Measurements from ENCODE around the gene TSC2. TPM values are rescaled to one million over a fixed set of nuclear protein-coding genes. Genes with fewer than 3 reads are reported as not detected.
A peak's percentile ranks its signal among the peaks of the same experiment; 100 is the strongest.
"Not testable (repeated sequence)": the region's sequence is repeated elsewhere in the genome, so short reads cannot be mapped to it uniquely, and the experiment has no call there.

TSC2 gene
- total RNA-seq, 1 donor from 2014 or later: 29.0 TPM

DNA sequence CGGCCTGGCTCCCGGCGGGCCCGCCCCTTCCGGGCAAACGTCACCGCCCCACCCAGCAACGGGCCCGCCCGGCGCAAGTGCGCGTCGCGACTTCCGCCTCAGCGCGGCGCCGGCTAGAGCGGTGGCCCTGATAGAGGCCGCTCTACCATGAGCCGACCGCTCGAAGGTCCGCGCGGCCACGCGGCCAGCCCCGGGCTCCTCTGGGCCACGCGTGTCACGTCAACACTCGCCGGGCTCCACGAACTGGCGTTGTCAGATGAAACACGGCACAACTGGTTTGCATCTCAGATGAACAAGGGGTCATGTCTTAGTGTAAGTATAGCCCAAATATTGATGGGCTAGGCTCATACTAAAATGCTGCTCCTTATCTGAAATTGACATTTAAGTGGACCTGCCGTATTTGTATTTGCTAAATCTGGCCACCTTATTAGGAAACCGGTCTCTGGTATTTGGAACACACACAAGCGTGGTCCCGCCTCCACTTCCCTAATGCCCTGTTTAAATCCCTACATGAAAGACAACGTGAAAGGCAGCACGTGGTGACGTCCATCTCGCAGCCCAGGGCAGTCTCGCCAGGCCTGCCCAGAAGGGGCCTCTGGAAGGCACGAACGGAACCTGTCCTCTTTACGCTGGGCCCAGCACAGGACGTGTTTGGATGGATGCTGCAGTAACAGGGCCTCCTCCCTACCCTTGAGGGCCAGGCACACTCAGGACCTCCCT is 37.8 kb upstream of the TSC2 start, which contains the start of gene ZNF598:
Gene ZNF598, minus strand, starts transcription at position 31 of the 720 bp plus-strand sequence.
- DNase-seq (ENCODE audit: low read depth in 2 of 2): peak; percentile 90 to 93

- not testable (repeated sequence) for DNase-seq (ENCODE audit: low read depth in 2 of 2)
Measured at GRCh38 chr16:2011726-2012125, 36.1 kb upstream of the TSC2 start.

DNA sequence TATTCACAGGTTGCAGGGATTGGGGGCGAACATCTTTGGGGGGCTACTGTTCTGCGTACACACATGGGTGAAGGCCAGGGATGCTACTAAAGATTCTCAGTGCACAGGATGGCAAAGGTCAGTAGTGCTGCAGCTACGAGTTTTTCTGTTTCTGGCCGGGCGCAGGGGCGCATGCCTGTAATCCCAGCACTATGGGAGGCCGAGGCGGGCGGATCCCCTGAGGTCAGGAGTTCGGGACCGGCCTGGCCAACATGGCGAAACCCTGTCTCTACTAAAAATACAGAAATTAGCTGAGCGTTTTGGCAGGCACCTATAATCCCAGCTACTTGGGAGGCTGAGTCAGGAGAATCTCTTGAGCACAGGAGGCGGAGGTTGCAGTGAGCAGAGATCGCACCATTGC is 34.3 kb upstream of the TSC2 start:
- no peak for DNase-seq (ENCODE audit: low read depth in 2 of 2)

DNA sequence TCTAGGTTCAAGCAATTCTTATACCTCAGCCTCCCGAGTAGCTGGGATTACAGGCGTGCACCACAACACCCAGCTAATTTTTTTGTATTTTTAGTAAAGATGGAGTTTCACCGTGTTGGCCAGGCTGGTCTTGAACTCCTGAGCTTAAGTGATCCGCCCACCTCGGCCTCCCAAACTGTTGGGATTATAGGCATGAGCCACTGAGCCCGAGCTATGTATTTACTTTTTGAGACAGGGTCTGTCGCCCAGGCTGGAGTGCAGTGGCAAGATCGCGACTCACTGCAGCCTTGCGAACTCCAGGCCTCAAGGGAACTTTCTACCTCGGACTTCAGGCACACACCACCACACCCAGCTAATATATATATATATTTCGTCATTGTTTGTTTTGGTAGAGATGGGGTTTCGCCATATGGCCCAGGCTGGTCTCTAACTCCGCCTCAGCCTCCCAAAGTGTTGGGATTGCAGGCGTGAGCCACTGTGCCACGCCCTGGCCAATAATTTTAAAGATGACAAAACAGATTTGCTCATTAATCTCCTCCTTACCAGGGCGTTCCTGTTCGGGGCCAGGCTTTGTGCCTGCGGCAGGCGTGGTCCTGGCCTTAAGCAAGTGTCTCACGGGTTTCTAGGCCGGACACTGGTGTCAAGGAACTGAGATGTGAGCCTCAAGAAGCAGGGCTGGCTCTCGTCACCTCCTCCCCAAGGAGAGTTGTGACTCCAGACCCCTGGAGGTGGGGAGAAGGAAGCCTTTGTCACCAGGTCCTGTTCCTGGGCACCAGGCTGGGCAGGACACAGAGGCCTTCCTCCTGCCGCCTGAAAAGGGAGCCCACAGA is 32.5 kb upstream of the TSC2 start:
- DNase-seq (ENCODE audit: low read depth in 2 of 2): no peak

GRCh38 chr16:2015947-2016208 is 31.9 kb upstream of the TSC2 start:
- DNase-seq (ENCODE audit: low read depth in 2 of 2): no peak

GRCh38 chr16:2016407-2016922 is 31.3 kb upstream of the TSC2 start:
- no peak for DNase-seq (ENCODE audit: low read depth in 2 of 2)

GRCh38 chr16:2019518-2019920 is 28.3 kb upstream of the TSC2 start, which contains the start of gene NPW:
Gene NPW (plus strand): TSS chr16:2019785.
- DNase-seq (ENCODE audit: low read depth in 2 of 2): no peak

- DNase-seq (ENCODE audit: low read depth in 2 of 2): no peak
Measured at GRCh38 chr16:2019921-2020831, 27.6 kb upstream of the TSC2 start.

DNA sequence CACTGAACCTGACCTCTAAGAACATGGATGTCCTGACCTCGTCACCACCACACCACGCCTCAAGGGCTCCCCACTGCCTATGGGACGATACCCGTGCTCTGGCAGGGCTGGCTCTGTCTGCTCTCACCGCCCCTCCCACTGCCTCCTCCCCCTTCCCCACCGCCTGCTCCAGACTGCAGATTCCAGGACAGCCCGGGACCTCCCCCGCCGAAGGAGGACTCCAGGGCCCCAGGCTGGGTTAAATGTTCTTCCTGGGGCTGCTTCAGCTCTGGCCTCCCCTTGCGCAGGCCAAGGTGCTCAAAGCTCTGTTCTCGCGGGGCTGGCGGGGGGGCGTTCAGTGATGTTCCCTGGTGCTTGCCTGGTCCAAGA is 25.1 kb upstream of the TSC2 start:
- DNase-seq (ENCODE audit: low read depth in 2 of 2): no peak

DNA sequence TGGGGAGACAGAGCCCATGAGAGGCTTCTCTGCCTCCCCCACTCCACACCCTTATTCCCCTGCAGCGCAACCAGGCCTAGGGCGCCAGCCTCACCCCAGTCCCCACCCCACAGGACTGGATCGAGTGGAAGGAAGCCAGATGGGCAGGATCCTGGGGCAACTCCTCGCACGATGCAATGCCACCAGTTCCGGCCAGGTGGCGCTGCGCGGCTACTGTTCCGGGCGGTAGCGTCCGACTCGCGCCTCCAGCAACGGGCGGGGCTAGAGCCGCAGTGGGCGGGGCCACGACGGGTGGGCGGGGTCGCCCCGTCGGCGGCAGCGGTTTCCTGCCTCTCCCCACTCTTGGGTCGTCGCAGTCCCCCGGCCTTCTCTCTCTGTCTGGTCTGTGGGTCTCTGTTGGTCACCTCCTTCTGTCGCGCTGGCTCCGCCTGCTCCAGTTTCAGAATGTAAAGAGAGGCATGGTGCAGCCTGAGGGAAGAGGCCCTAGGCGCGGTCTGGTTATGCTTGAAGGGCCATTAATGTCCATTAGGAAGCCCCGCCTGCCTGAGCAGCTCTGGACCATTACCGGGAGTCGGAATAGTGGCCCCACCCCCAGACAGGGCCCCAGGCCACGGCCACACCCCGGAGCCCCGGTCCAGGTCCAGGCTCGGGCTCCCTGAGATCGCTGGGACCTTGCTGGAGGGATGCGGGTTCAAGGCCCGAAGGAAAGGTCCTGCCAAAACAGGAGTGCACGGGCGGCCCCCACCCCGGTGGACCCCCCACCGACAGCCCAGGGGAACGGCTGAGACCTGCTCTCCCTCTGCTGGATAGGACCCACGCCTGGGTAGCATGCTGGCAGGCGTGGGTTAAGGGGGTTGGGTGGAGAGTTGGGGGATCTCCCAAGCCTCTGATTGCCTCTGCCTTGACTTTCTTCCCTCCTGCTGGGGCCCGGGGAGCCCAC is 24.4 kb upstream of the TSC2 start:
- DNase-seq (ENCODE audit: low read depth in 2 of 2): peak; percentile 86 to 94

DNA sequence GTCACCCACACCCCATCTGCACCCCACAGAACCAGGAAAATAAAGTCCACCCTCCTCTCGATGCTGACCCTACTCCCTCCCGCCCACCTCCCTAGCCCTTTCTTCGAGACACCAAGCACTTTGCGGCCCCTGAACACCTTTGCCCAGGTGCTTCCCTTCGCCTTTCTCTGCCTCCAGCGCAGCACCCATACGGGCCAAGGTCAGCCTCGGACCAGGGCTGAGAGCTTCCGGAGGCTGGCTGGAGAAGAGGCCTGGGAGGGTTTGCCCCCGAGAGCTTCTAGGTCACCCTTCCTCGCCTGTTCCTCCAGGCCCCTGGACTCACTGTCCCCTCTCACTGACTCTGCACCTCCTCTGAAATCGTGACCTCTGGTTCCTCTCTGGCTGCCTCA is 23.8 kb upstream of the TSC2 start:
- no peak for DNase-seq (ENCODE audit: low read depth in 2 of 2)

DNA sequence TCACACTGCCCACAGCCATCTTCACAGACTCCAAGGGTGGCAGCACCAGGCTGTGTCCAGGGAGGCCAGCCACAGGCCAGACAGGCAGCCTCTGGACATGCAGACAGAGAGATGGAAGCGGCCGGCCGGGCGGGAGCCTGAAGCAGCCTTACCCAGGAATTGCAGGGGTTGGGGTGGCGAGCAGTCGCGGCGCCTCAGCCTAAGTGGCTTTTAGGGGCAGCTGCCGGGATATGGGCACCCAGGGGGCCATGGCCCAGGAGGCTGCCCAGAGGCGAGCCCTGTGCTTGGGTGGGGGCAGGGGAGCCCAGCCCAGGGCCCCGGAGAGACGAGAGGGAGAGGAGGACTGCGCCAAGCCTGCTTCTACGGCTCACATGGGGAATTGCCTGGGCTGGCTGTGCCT is 22.5 kb upstream of the TSC2 start:
- DNase-seq (ENCODE audit: low read depth in 2 of 2): no peak

DNA sequence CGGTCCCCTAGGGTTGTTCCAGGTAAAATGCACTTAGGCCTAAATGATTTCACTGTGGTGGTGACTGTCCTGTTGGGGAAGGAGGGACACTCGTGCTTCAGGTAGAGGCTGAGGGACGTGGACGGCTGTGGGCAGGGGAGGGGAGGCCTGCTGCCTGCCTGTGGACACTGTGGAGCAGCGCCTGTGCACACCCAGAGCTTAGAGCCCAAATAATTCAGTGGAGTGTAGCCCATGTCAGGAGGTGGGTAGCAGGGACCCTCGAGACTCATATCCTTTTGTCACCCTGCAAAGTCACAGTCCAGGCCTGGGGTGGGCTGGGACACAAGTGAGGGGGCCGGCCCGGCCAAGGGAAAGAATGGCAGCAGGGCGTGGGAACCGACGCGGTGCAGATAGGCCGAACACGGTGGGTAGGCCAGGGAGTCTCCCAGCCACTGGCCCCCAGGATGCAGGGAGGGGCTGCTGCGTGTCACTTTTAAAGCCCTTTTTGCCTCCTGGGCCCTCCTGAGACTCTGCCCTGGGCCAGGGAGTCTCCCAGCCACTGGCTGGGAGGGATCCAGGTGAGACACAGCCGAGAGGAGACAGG is 21.8 kb upstream of the TSC2 start:
- DNase-seq (ENCODE audit: low read depth in 2 of 2): no peak

DNA sequence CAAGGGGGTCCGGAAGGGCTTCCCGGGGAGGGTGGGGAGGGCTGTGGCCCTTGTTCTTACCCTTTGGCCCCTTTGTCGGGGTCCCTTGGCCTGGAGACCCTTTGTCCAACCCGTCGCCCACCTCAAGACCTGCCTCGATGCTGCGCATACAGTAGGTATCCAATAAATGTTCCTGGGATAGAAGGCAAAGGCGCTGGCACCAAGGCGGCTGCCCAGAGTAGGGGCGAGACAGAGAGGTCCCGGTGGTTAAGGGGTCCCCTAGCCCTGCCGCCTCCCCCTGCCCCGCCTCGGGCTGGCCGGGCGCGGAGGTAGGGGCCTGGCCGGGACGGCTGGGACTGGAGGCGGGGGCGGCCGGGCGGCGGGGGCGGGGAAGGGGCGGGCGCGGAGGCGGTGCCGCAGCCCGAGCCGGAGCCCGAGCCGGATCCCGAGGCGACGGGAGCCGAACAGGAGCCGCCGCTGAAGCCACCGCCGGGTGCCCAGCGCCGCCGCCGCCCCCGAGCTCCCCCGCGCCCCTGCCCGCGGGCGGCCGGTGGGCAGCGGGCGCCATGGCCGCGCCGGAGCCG is 21.2 kb upstream of the TSC2 start, which contains the start of gene NHERF2:
Gene NHERF2, plus strand, starts transcription at position 442 of the 563 bp plus-strand sequence. Its CDS starts 104 bp downstream, at position 546.
- peak; percentile 41 to 62 for DNase-seq (ENCODE audit: low read depth in 2 of 2)

DNA sequence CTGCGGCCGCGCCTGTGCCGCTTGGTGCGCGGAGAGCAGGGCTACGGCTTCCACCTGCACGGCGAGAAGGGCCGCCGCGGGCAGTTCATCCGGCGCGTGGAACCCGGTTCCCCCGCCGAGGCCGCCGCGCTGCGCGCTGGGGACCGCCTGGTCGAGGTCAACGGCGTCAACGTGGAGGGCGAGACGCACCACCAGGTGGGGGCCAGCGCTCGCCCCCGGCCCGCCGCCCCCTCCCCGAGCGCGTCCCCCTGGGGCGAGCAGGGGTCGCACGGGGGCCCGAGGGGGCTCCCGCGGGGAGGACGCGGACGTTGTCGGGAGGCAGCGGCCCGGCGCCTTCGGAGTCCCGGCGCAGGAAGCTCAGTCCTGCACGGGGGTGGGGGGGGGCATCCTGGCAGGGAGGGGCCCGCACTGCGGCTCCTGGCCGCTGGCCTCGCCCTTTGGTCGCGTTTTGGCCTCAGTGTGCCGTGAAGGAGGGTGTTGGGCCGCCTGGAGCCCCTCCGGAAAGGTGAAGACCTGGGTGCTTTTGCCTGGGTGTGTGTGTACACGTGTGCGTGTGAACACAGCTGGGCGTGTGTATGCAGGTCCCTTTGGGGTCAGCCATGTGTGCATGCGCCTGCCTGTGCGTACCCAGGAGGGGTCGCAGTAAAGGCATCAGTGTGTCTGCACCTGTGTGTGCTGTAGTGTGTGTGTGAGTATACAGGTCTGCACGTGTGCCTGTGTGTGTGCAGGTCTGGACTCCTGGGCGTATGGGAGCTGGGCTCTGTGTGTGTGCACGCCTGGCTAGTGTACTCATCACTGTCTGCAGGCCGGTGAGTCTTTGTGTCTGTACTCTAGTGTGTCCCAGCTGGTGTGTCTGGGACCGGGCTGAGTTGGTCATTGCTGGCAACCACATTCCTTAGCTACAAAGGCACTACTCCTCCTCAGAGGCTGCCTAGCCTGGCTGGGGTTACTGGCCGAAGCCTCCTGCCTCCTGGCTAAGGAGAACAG is 20.5 kb upstream of the TSC2 start:
- DNase-seq (ENCODE audit: low read depth in 2 of 2): peak; percentile 58 to 73

GRCh38 chr16:2028146-2028545 is 19.6 kb upstream of the TSC2 start:
- no peak for DNase-seq (ENCODE audit: low read depth in 2 of 2)

- DNase-seq (ENCODE audit: low read depth in 2 of 2): no peak
Measured at GRCh38 chr16:2028620-2029220, 19.1 kb upstream of the TSC2 start.

- no peak for DNase-seq (ENCODE audit: low read depth in 2 of 2)
Measured at GRCh38 chr16:2029350-2029749, 18.4 kb upstream of the TSC2 start.

Data from lung microvascular endothelial cell (primary cell).